GM06990 (cell line): ENCODE data around the gene CYP39A1.

Source experiments
- DNase-seq: peaks from one replicate; pipeline ENCODE4 v3.0.0-alpha.2; 2011; ENCODE audit not compliant: insufficient read length; ENCODE audit errors: extremely low read depth
- H3K27me3 ChIP-seq: replicated peaks from 2 replicates; pipeline ENCODE4 v1.6.0; 2011; ENCODE audit warnings: low read length; ENCODE audit not compliant: control insufficient read depth, insufficient read depth
- H3K36me3 ChIP-seq: 2 replicates; pipeline ENCODE4 v1.5.1; 2011; ENCODE audit warnings: low read length; ENCODE audit not compliant: control insufficient read depth, insufficient read depth
- H3K4me3 ChIP-seq: replicated peaks from 2 replicates; pipeline ENCODE4 v1.5.1; 2011; ENCODE audit warnings: low read depth, mild to moderate bottlenecking, control low read depth, low read length
- TF ChIP-seq, protein P1 (sequence below): IDR thresholded peaks from 2 replicates; pipeline ENCODE4 v1.5.1; 2011; ENCODE audit warnings: low read length, control low read depth, mild to moderate bottlenecking, inconsistent platforms; ENCODE audit not compliant: insufficient read depth, poor library complexity, severe bottlenecking

CYP39A1 gene

GRCh38 chr6:46502486-46503119 lies 150.0 kb downstream of the CYP39A1 start:
- H3K27me3 ChIP-seq: no peaks in the 10 kb centered on the region
- TF ChIP-seq, protein P1, sequence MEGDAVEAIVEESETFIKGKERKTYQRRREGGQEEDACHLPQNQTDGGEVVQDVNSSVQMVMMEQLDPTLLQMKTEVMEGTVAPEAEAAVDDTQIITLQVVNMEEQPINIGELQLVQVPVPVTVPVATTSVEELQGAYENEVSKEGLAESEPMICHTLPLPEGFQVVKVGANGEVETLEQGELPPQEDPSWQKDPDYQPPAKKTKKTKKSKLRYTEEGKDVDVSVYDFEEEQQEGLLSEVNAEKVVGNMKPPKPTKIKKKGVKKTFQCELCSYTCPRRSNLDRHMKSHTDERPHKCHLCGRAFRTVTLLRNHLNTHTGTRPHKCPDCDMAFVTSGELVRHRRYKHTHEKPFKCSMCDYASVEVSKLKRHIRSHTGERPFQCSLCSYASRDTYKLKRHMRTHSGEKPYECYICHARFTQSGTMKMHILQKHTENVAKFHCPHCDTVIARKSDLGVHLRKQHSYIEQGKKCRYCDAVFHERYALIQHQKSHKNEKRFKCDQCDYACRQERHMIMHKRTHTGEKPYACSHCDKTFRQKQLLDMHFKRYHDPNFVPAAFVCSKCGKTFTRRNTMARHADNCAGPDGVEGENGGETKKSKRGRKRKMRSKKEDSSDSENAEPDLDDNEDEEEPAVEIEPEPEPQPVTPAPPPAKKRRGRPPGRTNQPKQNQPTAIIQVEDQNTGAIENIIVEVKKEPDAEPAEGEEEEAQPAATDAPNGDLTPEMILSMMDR: no peak
- no peak overlapping the region for H3K4me3 ChIP-seq
- DNase-seq: no peak
- H3K36me3 ChIP-seq: no peaks in the 10 kb centered on the region

GRCh38 chr6:46501136-46502089 lies 151.2 kb downstream of the CYP39A1 start:
- H3K4me3 ChIP-seq: no peak overlapping the region
- TF ChIP-seq, protein P1: no peak
- H3K36me3 ChIP-seq: no peaks in the 10 kb centered on the region
- 0 out of 2 replicates have a peak, but pooled peaks cover under 1% of the 10 kb centered on the region for H3K27me3 ChIP-seq
- no peak for DNase-seq

DNA sequence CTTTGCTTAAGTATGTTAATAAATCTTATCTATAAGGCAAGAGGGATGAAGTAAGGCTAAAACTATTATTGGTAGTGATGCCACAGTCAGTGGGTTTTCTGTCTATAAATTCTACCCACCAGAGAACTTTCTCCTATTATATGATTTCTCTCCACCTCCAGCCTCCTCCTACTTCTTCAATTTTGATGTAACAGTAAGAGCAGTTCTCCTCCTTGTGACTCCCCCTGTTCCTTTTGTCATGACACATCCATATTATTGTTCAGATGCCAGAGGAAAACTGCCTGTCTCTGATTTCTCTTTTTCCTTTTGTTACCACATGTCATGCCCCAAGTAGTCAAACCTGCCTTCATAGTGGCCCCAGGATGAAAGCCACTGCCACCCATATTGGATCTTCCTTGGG lies 152.2 kb downstream of the CYP39A1 start:
- no peak for DNase-seq
- H3K36me3 ChIP-seq: no peaks in the 10 kb centered on the region
- 0 out of 2 replicates have a peak, but pooled peaks cover 1% of the 10 kb centered on the region for H3K27me3 ChIP-seq
- TF ChIP-seq, protein P1: no peak
- no peak overlapping the region for H3K4me3 ChIP-seq
